Astrocyte (in vitro differentiated cells and primary cell): ENCODE measurements around the gene ASAH2B. TPM values are rescaled to one million over a fixed set of nuclear protein-coding genes. Genes with fewer than 3 reads are reported as not detected.
A peak's percentile ranks its signal among the peaks of the same experiment; 100 is the strongest.
"Not testable (repeated sequence)": the region's sequence is repeated elsewhere in the genome, so short reads cannot be mapped to it uniquely, and the experiment has no call there.

Experiments
- DNase-seq: peaks from one replicate; pipeline ENCODE4 v3.0.0-alpha.2; 2010; ENCODE audit warnings: low read depth
- FAIRE-seq: peaks from 2 replicates; lab custom pipeline; 2011; peaks lifted over from hg19 to GRCh38; lab: Jason Lieb, UNC
- H2AFZ ChIP-seq: 2 replicates; pipeline ENCODE4 v1.6.0; 2012; ENCODE audit warnings: low read depth, low read length, inconsistent platforms
- H3K27ac ChIP-seq: 2 replicates; pipeline ENCODE4 v1.5.1; 2011; ENCODE audit warnings: low read depth, low read length, inconsistent platforms
- H3K27me3 ChIP-seq: 2 replicates; pipeline ENCODE4 v1.6.0; 2011; ENCODE audit warnings: low read length, inconsistent platforms; ENCODE audit not compliant: insufficient read depth
- H3K36me3 ChIP-seq: 2 replicates; pipeline ENCODE4 v1.5.1; 2011; ENCODE audit warnings: low read length, inconsistent platforms; ENCODE audit not compliant: insufficient read depth
- H3K4me1 ChIP-seq: 2 replicates; pipeline ENCODE4 v1.5.1; 2011; ENCODE audit warnings: low read length, inconsistent platforms; ENCODE audit not compliant: insufficient read depth
- H3K4me2 ChIP-seq: 2 replicates; pipeline ENCODE4 v1.6.0; 2012; ENCODE audit warnings: low read length, inconsistent platforms
- H3K4me3 ChIP-seq: 2 replicates; pipeline ENCODE4 v1.5.1; 2011; ENCODE audit warnings: low read depth, mild to moderate bottlenecking, low read length, inconsistent platforms; ENCODE audit not compliant: insufficient read depth
- H3K79me2 ChIP-seq: 2 replicates; pipeline ENCODE4 v1.6.0; 2012; ENCODE audit warnings: mild to moderate bottlenecking, low read length, inconsistent platforms; ENCODE audit not compliant: insufficient read depth
- H3K9ac ChIP-seq: 2 replicates; pipeline ENCODE4 v1.6.0; 2012; ENCODE audit warnings: mild to moderate bottlenecking, low read length, inconsistent platforms
- H3K9me3 ChIP-seq: 2 replicates; pipeline ENCODE4 v1.5.1; 2012; ENCODE audit warnings: low read depth, mild to moderate bottlenecking, low read length, inconsistent platforms; ENCODE audit not compliant: insufficient read depth
- H4K20me1 ChIP-seq: 2 replicates; pipeline ENCODE4 v1.6.0; 2012; ENCODE audit warnings: low read length, inconsistent platforms; ENCODE audit not compliant: insufficient read depth
- H3K27ac Mint-ChIP-seq: one replicate; pipeline ENCODE4 v1.8.0; 2021; ENCODE audit warnings: mild to moderate bottlenecking, mixed read lengths; ENCODE audit not compliant: unreplicated experiment
- H3K27me3 Mint-ChIP-seq: one replicate; pipeline ENCODE4 v1.8.0; 2021; ENCODE audit warnings: low read depth, mixed read lengths; ENCODE audit not compliant: unreplicated experiment
- H3K36me3 Mint-ChIP-seq: one replicate; pipeline ENCODE4 v1.8.0; 2021; ENCODE audit warnings: low read depth, mixed read lengths; ENCODE audit not compliant: unreplicated experiment
- H3K4me1 Mint-ChIP-seq: one replicate; pipeline ENCODE4 v1.8.0; 2021; ENCODE audit warnings: low read depth, mixed read lengths; ENCODE audit not compliant: unreplicated experiment
- H3K4me3 Mint-ChIP-seq: one replicate; pipeline ENCODE4 v1.8.0; 2021; ENCODE audit warnings: mild to moderate bottlenecking, moderate library complexity, mixed read lengths; ENCODE audit not compliant: unreplicated experiment
- H3K9me3 Mint-ChIP-seq: one replicate; pipeline ENCODE4 v1.8.0; 2021; ENCODE audit warnings: mild to moderate bottlenecking, mixed read lengths; ENCODE audit not compliant: unreplicated experiment
- CTCF ChIP-seq: IDR thresholded peaks from 2 replicates; pipeline ENCODE4 v1.5.1; 2011; ENCODE audit warnings: low read depth, mild to moderate bottlenecking, inconsistent platforms, low read length, moderate library complexity; ENCODE audit not compliant: insufficient read depth
- EZH2 ChIP-seq: IDR thresholded peaks from 2 replicates; pipeline ENCODE4 v1.6.1; 2012; ENCODE audit warnings: mild to moderate bottlenecking, low read length, inconsistent platforms; ENCODE audit not compliant: insufficient read depth
- total RNA-seq: library from RNA; stranded (reverse); gene quantifications from 2 replicates; pipeline ENCODE4 v1.2.1, GENCODE V29; 2021

Gene ASAH2B
- total RNA-seq, 1 donor from 2014 or later, result 7.6 TPM

GRCh38 chr10:50780036-50780435 is 40.3 kb downstream of the ASAH2B start:
- H3K4me1 Mint-ChIP-seq, H3K4me1 ChIP-seq, H3K4me2 ChIP-seq, H4K20me1 ChIP-seq, H3K4me3 ChIP-seq, DNase-seq, H3K79me2 ChIP-seq, H3K27ac Mint-ChIP-seq, H2AFZ ChIP-seq, H3K27me3 ChIP-seq, H3K9ac ChIP-seq, H3K36me3 ChIP-seq, H3K27ac ChIP-seq, H3K27me3 Mint-ChIP-seq, H3K9me3 Mint-ChIP-seq, H3K4me3 Mint-ChIP-seq, FAIRE-seq, H3K9me3 ChIP-seq, H3K36me3 Mint-ChIP-seq: not testable (repeated sequence)

GRCh38 chr10:50782017-50782416 is 42.3 kb downstream of the ASAH2B start:
- H3K36me3 Mint-ChIP-seq, H3K27me3 Mint-ChIP-seq, H3K4me2 ChIP-seq, H3K79me2 ChIP-seq, H3K9me3 ChIP-seq, H4K20me1 ChIP-seq, FAIRE-seq, H3K27ac Mint-ChIP-seq, H3K4me1 ChIP-seq, H3K27ac ChIP-seq, H3K9me3 Mint-ChIP-seq, H3K4me3 Mint-ChIP-seq, H3K9ac ChIP-seq, H3K27me3 ChIP-seq, H3K36me3 ChIP-seq, H3K4me1 Mint-ChIP-seq, H3K4me3 ChIP-seq, H2AFZ ChIP-seq, DNase-seq: not testable (repeated sequence)

- H3K27ac ChIP-seq, H4K20me1 ChIP-seq, H3K9me3 Mint-ChIP-seq, H3K4me3 ChIP-seq, H3K9ac ChIP-seq, H3K27me3 Mint-ChIP-seq, H3K27ac Mint-ChIP-seq, FAIRE-seq, H3K36me3 Mint-ChIP-seq, DNase-seq, H3K4me3 Mint-ChIP-seq, H3K4me1 Mint-ChIP-seq, H3K36me3 ChIP-seq, H3K27me3 ChIP-seq, H3K4me1 ChIP-seq, H3K4me2 ChIP-seq, H3K9me3 ChIP-seq, H3K79me2 ChIP-seq, H2AFZ ChIP-seq: not testable (repeated sequence)
Measured at GRCh38 chr10:50787962-50788361, 48.2 kb downstream of the ASAH2B start.

- Histone ChIP-seq H3K4me3 (no peak overlapping the region), H3K9me3 (no peaks in the 10 kb centered on the region), H4K20me1 (no peaks in the 10 kb centered on the region), H3K79me2 (no peaks in the 10 kb centered on the region), H3K9ac (no peak overlapping the region), H3K4me2 (no peak overlapping the region), H3K27ac (no peak overlapping the region), H3K4me1 (no peaks in the 10 kb centered on the region), H3K36me3 (no peaks in the 10 kb centered on the region), H3K27me3 (no peaks in the 10 kb centered on the region), H2AFZ (no peak overlapping the region)
- DNase-seq (peak; percentile 22), FAIRE-seq (no peak)
- H3K4me1 Mint-ChIP-seq, result no peaks in the 10 kb centered on the region
- TF ChIP-seq EZH2 (no peak), CTCF (peak; percentile 54)
- H3K27me3 Mint-ChIP-seq, result no peaks in the 10 kb centered on the region
- H3K27ac Mint-ChIP-seq, result no peak overlapping the region
- no peak overlapping the region for H3K4me3 Mint-ChIP-seq
- H3K9me3 Mint-ChIP-seq, result no peaks in the 10 kb centered on the region
- H3K36me3 Mint-ChIP-seq, result no peaks in the 10 kb centered on the region
Measured at GRCh38 chr10:50788951-50789945, 49.5 kb downstream of the ASAH2B start.
